Mucosa of descending colon (tissue), 3 donors: ENCODE measurements around the gene ETDC. TPM values are rescaled to one million over a fixed set of nuclear protein-coding genes. Genes with fewer than 3 reads are reported as not detected.
A peak's percentile ranks its signal among the peaks of the same experiment; 100 is the strongest.
"Not testable (repeated sequence)": the region's sequence is repeated elsewhere in the genome, so short reads cannot be mapped to it uniquely, and the experiment has no call there.

Source experiments
- ATAC-seq: fragments of 200-7000 bp; cut with Tn5 transposase; one replicate; pipeline ENCODE4 v1.9.1; 2020; ENCODE audit warnings: mild to moderate bottlenecking, moderate library complexity
- DNase-seq, 3 donors: peaks; one replicate each; pipeline ENCODE4 v3.0.0-alpha.2; 2020
- H3K36me3 ChIP-seq: fragments of 200-600 bp; one replicate; pipeline ENCODE4 v1.8.0; 2021; ENCODE audit warnings: low read depth, mild to moderate bottlenecking
- H3K4me1 ChIP-seq: fragments of 200-600 bp; one replicate; pipeline ENCODE4 v1.8.0; 2021; ENCODE audit warnings: low read depth, mild to moderate bottlenecking
- H3K4me3 ChIP-seq: fragments of 200-600 bp; one replicate; pipeline ENCODE4 v1.8.0; 2021; ENCODE audit warnings: mild to moderate bottlenecking
- H3K9me3 ChIP-seq: fragments of 200-600 bp; one replicate; pipeline ENCODE4 v1.8.0; 2021; ENCODE audit warnings: mild to moderate bottlenecking
- CTCF ChIP-seq: fragments of 200-600 bp; IDR thresholded peaks from one replicate; pipeline ENCODE4 v1.8.0; 2022; ENCODE audit warnings: antibody characterized with exemption, mild to moderate bottlenecking
- intact Hi-C, 2 donors: fragments of 100-400 bp; cut with DNase I in 1 of 2; cut with micrococcal nuclease in 1 of 2; formaldehyde crosslinking; loops; one replicate each; pipeline versions ENCODE4 v1.11.0 to v1.11.1; 2022; cut with DNase I, micrococcal nuclease
- total RNA-seq, 3 donors: library from RNA; stranded (reverse); fragmentation: NEBNext Ultra II Directional in 2 of 3; extraction: Animal tissue kit (Norgen Biotek cat#: 25700) in 2 of 3; gene quantifications; one replicate each; pipeline versions ENCODE4 v1.2.1 to v1.2.4, GENCODE V29; 2021 to 2023
- donor health status: DM: no; HTN: no; CAD: no; lungs with moderate emphysema.
- donor health status: DM: no; HTN: no; CAD: no.
- donor health status: DM: no; HTN: yes; CAD: no.

The ETDC gene
- total RNA-seq, 3 donors from 2014 or later = not detected

GRCh38 chrX:135308345-135308855 lies 880 bp upstream of the ETDC start:
- Histone ChIP-seq H3K4me1 (no peaks in the 10 kb centered on the region), H3K36me3 (no peaks in the 10 kb centered on the region), H3K4me3 (no peak overlapping the region), H3K9me3 (no peaks in the 10 kb centered on the region)
- intact Hi-C loops = no loop called here
- TF ChIP-seq CTCF = no peak
- DNase-seq (no peak), ATAC-seq (no peak)

GRCh38 chrX:135315864-135316263 lies 6.6 kb downstream of the ETDC start:
- intact Hi-C loops = no loop called here
- peaks cover 14% of the 10 kb centered on the region for H3K9me3 ChIP-seq
- DNase-seq (no peak), ATAC-seq (no peak)
- no peak overlapping the region for H3K4me3 ChIP-seq
- no peak for TF ChIP-seq CTCF
- H3K36me3 ChIP-seq = no peaks in the 10 kb centered on the region
- no peaks in the 10 kb centered on the region for H3K4me1 ChIP-seq

DNA sequence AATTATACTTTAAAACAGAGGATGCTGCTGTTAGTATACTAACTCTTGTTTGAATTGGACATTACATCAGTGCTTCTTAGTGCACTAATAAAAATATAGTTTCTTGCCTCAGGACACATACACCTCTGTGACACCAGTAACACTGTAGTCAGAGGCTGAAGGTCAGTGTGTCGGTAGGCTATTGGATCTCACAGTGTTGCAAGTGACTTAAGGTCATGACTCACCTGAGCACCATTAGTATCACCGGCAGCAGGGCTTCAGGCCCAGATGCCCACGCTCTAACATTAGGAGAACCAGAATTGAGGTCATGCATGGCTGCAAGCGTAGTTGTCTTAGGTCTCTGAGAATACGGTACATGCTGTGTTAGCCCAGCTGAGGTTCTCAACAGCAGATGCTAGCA lies 15.2 kb downstream of the ETDC start:
- Histone ChIP-seq H3K9me3 (peaks cover 14% of the 10 kb centered on the region), H3K4me1 (no peaks in the 10 kb centered on the region), H3K4me3 (no peak overlapping the region), H3K36me3 (no peaks in the 10 kb centered on the region)
- no peak for DNase-seq
- no peak for TF ChIP-seq CTCF
- intact Hi-C loops = no loop called here
- ATAC-seq = peak; percentile 21

- peaks cover 14% of the 10 kb centered on the region for H3K9me3 ChIP-seq
- H3K4me3 ChIP-seq, intact Hi-C loops, H3K36me3 ChIP-seq, ATAC-seq, H3K4me1 ChIP-seq, DNase-seq: not testable (repeated sequence)
These were observed 15.9 kb downstream of the ETDC start for GRCh38 chrX:135325036-135325818.

- no peaks in the 10 kb centered on the region for H3K9me3 ChIP-seq
- intact Hi-C loops = no loop called here
- no peaks in the 10 kb centered on the region for H3K4me1 ChIP-seq
- H3K36me3 ChIP-seq = no peaks in the 10 kb centered on the region
- DNase-seq = no peak
- no peak for TF ChIP-seq CTCF
- no peak overlapping the region for H3K4me3 ChIP-seq
- no peak for ATAC-seq
These were observed 18.0 kb downstream of the ETDC start for GRCh38 chrX:135327299-135327698.

- intact Hi-C loops = no loop called here
- no peak overlapping the region for H3K4me3 ChIP-seq
- no peak for ATAC-seq
- no peak for TF ChIP-seq CTCF
- no peaks in the 10 kb centered on the region for H3K36me3 ChIP-seq
- H3K4me1 ChIP-seq = no peaks in the 10 kb centered on the region
- no peaks in the 10 kb centered on the region for H3K9me3 ChIP-seq
- DNase-seq = no peak
These were observed 19.2 kb downstream of the ETDC start for GRCh38 chrX:135328421-135329005.
